GM12878 (cell line): ENCODE data around the gene MDM4. TPM values are rescaled to one million over a fixed set of nuclear protein-coding genes. Genes with fewer than 3 reads are reported as not detected.

Experiments
- ATF7 ChIP-seq: fragments of 450-650 bp; IDR thresholded peaks from 2 replicates; pipeline ENCODE4 v1.6.1; 2016; ENCODE audit warnings: low read depth, mild to moderate bottlenecking
- BACH1 ChIP-seq: fragments of 450-650 bp; IDR thresholded peaks from 2 replicates; pipeline ENCODE4 v1.6.1; 2017; ENCODE audit warnings: mild to moderate bottlenecking, borderline replicate concordance
- BRCA1 ChIP-seq: IDR thresholded peaks from 2 replicates; pipeline ENCODE4 v1.6.1; 2011; ENCODE audit warnings: low read depth, low read length, improper control_type of control experiment
- CEBPB ChIP-seq, 2 experiments: fragments of 150-350 bp in 1 of 2; IDR thresholded peaks; 2 replicates each; pipeline ENCODE4 v1.6.1; 2012 to 2014; ENCODE audit warnings: low read depth in 2 of 2, low read length in 2 of 2, borderline replicate concordance in 1 of 2, inconsistent platforms in 1 of 2
- CHD4 ChIP-seq: fragments of 200-600 bp; sonication (generic); IDR thresholded peaks from 2 replicates; pipeline ENCODE4 v1.6.1; 2016; ENCODE audit warnings: mild to moderate bottlenecking
- CREB1 ChIP-seq: IDR thresholded peaks from 2 replicates; pipeline ENCODE4 v1.6.1; 2012; ENCODE audit warnings: low read depth, mild to moderate bottlenecking, inconsistent platforms
- DPF2 ChIP-seq: fragments of 450-650 bp; IDR thresholded peaks from 2 replicates; pipeline ENCODE4 v1.6.1; 2017; ENCODE audit warnings: mild to moderate bottlenecking
- ETV6 ChIP-seq, 2 experiments: fragments of 450-650 bp in 1 of 2; IDR thresholded peaks in 1 of 2; conservative IDR thresholded peaks in 1 of 2; 2 replicates each; pipeline ENCODE4 v1.6.1; 2014; ENCODE audit warnings: antibody characterized with exemption in 1 of 2, borderline replicate concordance in 1 of 2, low read depth in 1 of 2, mild to moderate bottlenecking in 1 of 2, moderate library complexity in 1 of 2
- EZH2 ChIP-seq: IDR thresholded peaks from 2 replicates; pipeline ENCODE4 v1.6.1; 2012; ENCODE audit warnings: low read depth, mild to moderate bottlenecking, control low read depth, inconsistent platforms, low read length, borderline replicate concordance; ENCODE audit not compliant: control insufficient read depth
- HCFC1 ChIP-seq: fragments of 150-350 bp; IDR thresholded peaks from 2 replicates; pipeline ENCODE4 v1.6.1; 2014; ENCODE audit warnings: low read length
- IKZF2 ChIP-seq, 2 experiments: fragments of 450-650 bp; IDR thresholded peaks; 2 replicates each; pipeline ENCODE4 v1.6.1; 2017; ENCODE audit warnings: mild to moderate bottlenecking in 2 of 2, moderate library complexity in 2 of 2
- IRF5 ChIP-seq: fragments of 450-650 bp; IDR thresholded peaks from 2 replicates; pipeline ENCODE4 v1.6.1; 2017; ENCODE audit warnings: borderline replicate concordance
- KAT2A ChIP-seq: conservative IDR thresholded peaks from 2 replicates; pipeline ENCODE4 v1.6.1; 2011; ENCODE audit warnings: low read depth, low read length; ENCODE audit not compliant: control insufficient read depth
- LARP7 ChIP-seq: fragments of 450-650 bp; IDR thresholded peaks from 2 replicates; pipeline ENCODE4 v1.6.1; 2017; ENCODE audit warnings: mild to moderate bottlenecking
- NR2C2 ChIP-seq: IDR thresholded peaks from 2 replicates; pipeline ENCODE4 v1.6.1; 2011; ENCODE audit warnings: borderline replicate concordance, low read depth; ENCODE audit not compliant: control insufficient read depth, insufficient read length
- POLR2AphosphoS2 ChIP-seq: IDR thresholded peaks from 2 replicates; pipeline ENCODE4 v1.6.1; 2011; ENCODE audit warnings: low read depth, mild to moderate bottlenecking, low read length, improper control_type of control experiment, moderate library complexity
- POU2F2 ChIP-seq: IDR thresholded peaks from 3 replicates; pipeline ENCODE4 v1.6.1; 2011; ENCODE audit warnings: low read depth, mild to moderate bottlenecking, low read length, borderline replicate concordance
- RELA ChIP-seq: fragments of 450-650 bp; IDR thresholded peaks from 2 replicates; pipeline ENCODE4 v1.8.0; 2014; ENCODE audit warnings: borderline replicate concordance; ENCODE audit not compliant: partially characterized antibody
- SIX5 ChIP-seq: IDR thresholded peaks from 2 replicates; pipeline ENCODE4 v1.6.1; 2011; ENCODE audit warnings: mild to moderate bottlenecking, low read depth, low read length, moderate library complexity; ENCODE audit not compliant: severe bottlenecking
- SMC3 ChIP-seq: IDR thresholded peaks from 2 replicates; pipeline ENCODE4 v1.6.1; 2011; ENCODE audit warnings: low read length, improper control_type of control experiment, borderline replicate concordance
- TCF3 ChIP-seq: IDR thresholded peaks from 2 replicates; pipeline ENCODE4 v1.6.1; 2012; ENCODE audit warnings: low read depth, mild to moderate bottlenecking, low read length, borderline replicate concordance; ENCODE audit not compliant: insufficient read depth
- USF1 ChIP-seq: IDR thresholded peaks from 2 replicates; pipeline ENCODE4 v1.6.1; 2011; ENCODE audit warnings: borderline replicate concordance, low read depth, mild to moderate bottlenecking, moderate library complexity, mixed read lengths, low read length; ENCODE audit not compliant: insufficient read depth; ENCODE audit errors: extremely low read length
- USF2 ChIP-seq: IDR thresholded peaks from 2 replicates; pipeline ENCODE4 v1.6.1; 2011; ENCODE audit warnings: low read depth, low read length, improper control_type of control experiment, borderline replicate concordance
- WRNIP1 ChIP-seq: IDR thresholded peaks from 2 replicates; pipeline ENCODE4 v1.6.1; 2011; ENCODE audit warnings: low read depth, low read length, improper control_type of control experiment, borderline replicate concordance
- ZBTB4 ChIP-seq: fragments of 450-650 bp; formaldehyde crosslinking; IDR thresholded peaks from 2 replicates; pipeline ENCODE4 v1.4.0; 2022; ENCODE audit warnings: mild to moderate bottlenecking, moderate library complexity
- ZNF622 ChIP-seq: fragments of 450-650 bp; IDR thresholded peaks from 2 replicates; pipeline ENCODE4 v1.6.1; 2017; ENCODE audit warnings: mild to moderate bottlenecking, inconsistent platforms
- polyA plus RNA-seq, 11 experiments: library from polyadenylated mRNA; depleted of rRNA in 4 of 11; unstranded in 6 of 11; stranded (reverse) in 5 of 11; fragments of >200 nt; fragmentation: Nextera tagmentation in 4 of 11; fragmentation: Illumina TruSeq in 1 of 11; extraction: Ambion mirVana in 4 of 11; extraction: Trizol in 1 of 11; gene quantifications; 1 replicate in 1 of 11; 2 replicates in 10 of 11; pipeline versions ENCODE4 v1.2.1 to v1.2.3, GENCODE V29; 2011 to 2016; ENCODE audit warnings: inconsistent platforms in 2 of 11, missing spikeins in 2 of 11, low read depth in 1 of 11
- total RNA-seq, 4 experiments: library from RNA; depleted of rRNA in 3 of 4; stranded (reverse); fragments of >200 nt in 3 of 4; fragmentation: Illumina TruSeq in 1 of 4; extraction: Trizol in 1 of 4; gene quantifications; 2 replicates each; pipeline versions ENCODE4 v1.2.1 to v1.2.3, GENCODE V29; 2013 to 2021

The MDM4 gene
- total and polyA plus RNA-seq, 10 of the 15 experiments (the other 5 are each of a cell fraction or from before 2014, with no cell fraction given) = 2.5 to 74.4 (median 22.7) TPM

GRCh38 chr1:204506969-204507316 is 9.3 kb upstream of the MDM4 start (continued):
- TF ChIP-seq IRF5 (no peak), CHD4 (no peak), NR2C2 (no peak), KAT2A (no peak), ZNF622 (no peak), POLR2AphosphoS2 (no peak), ZBTB4 (CRISPR knock-in tag) (no peak), ATF7 (peak; percentile 99), WRNIP1 (no peak), LARP7 (no peak), CREB1 (peak; percentile 94), BRCA1 (no peak), RELA (peak; percentile 76), IKZF2 (IDR thresholded peaks at IDR 0.05) (no peak), USF2 (no peak), EZH2 (no peak), USF1 (no peak), TCF3 (no peak), CEBPB (IDR thresholded peaks at IDR 0.05; ENCODE audit: borderline replicate concordance in 1 of 2, low read depth in 2 of 2, low read length in 2 of 2) (peak; percentile 85 to 99), BACH1 (no peak), SIX5 (no peak), HCFC1 (no peak), ETV6 (conservative IDR thresholded peaks at IDR 0.05 in 1 of 2, IDR thresholded peaks at IDR 0.05 in 1 of 2; ENCODE audit: borderline replicate concordance in 1 of 2, low read depth in 1 of 2) (no peak; a peak in 1 of 4 replicates), SMC3 (no peak), DPF2 (0 out of 2 replicates have a peak, but pooled peaks have one; percentile 17), POU2F2 (peak; percentile 70; the same call in 1 of the 3 replicates)
